GM19463 (cell line): Measurements from ENCODE around the gene TBX3.

Experiments
- ATAC-seq: cut with Tn5 transposase; IDR thresholded peaks from one replicate; pipeline ENCODE4 v1.9.1; 2021; ENCODE audit warnings: mild to moderate bottlenecking, moderate library complexity; ENCODE audit not compliant: unreplicated experiment

The TBX3 gene

DNA sequence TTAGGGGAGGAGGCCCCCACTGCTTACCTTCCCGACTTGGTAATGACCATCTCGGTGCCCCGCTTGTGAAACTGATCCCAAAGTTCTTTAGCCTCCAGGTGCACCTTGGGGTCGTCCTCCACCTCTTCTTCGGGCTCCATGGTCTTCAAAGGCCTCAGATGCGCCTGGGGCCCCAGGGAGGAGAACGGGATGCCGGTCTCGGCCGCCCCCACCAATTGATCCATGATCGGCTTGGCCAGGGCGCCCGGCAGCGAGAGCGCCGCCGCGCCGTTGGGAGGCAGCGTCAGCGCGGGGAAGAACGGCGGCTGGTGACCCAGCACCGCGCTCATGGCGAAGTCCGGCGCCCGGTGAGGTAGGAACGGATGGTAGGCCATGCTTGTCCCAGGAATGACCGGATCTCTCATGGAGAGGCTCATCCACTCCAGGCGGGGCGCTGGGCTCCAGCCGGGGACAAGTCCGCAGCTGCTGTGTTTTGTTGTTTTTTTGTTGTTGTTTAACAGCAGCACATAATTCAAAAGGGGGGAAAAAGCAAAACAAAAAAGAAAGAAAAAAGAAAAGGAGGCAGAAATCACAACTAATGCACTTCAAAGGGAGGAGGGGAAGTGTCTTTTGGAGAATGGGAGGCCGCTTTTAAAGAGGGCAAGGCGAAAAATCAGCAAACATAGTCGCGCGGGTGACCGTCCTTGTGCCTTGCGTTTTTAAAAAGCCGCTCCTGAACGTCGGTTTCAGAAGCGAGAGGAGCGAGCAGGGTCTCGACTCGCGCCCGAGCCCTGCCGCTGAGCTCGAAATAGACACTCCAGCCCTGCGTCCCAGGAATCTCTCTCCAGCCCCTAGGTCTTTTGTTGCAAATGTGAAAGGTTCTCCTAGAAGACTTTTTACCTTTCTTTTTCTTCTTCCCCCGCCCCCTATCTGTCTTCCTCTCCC lies 928 bp downstream of the TBX3 start:
- no peak for ATAC-seq

DNA sequence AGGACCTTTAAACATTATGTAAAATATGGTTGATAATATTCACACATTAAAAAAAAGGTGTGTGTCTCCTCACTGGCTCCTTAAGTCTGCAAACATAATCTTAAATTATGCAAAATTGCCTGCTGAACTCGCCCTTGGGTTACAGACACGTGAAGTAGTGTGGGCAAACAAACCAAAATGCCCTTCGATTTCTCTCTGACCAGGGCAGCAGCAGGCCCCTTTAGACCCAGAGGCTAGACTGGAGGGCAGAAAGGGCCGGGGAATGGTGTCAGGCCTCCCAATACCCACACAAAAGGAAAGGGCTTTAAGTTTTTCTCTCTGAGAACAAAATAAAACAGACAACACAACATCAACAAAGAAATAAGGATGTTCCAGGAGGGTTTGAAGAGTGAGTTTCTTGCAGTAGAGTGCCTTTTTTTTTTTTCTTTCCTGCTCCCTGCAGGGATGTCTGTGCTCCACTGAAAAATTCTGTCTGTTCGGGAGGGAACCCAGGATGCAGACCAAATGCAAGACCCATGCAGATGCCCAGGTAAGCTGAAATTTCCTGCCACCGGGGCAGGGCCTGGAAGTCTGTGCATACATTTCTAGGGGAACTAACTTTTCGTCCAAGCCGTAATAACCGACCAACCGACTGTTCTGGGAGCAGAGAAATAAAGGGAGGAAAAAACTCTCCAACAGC lies 1.7 kb downstream of the TBX3 start:
- ATAC-seq, result no peak

DNA sequence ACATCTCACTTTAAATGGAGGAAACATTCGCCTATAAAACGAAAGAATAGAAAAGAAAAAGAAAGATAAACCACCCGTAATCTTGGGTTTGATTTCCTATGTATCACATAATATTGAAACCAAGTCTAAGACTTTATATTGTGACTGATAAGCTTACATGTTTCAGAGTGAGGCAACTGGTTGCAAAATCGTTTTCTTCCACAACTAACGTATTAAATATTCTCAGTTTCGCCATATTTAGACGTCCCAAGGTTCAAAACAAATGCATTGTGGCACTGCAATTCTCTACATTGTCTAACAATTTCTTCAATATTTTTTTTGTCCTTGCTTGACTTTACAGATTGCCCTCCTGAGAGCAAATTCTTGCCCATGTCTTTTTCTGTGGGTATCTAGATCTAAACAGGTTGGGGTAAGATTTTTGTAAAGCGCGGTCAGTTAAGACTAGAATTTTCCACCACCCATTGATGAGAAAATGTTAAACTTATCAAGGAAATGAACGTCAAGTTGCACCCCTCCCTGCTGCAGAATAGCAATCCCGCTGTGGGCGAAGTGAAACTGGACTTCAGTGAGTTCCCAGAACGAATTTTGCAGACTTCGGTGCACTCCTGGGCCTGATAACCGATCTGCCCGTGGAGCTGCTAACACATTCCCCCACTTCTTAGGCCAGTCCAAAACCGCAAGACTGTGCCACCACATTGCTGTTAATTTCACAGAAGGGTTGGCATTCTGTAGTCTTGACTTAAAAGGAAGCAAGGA lies 2.7 kb downstream of the TBX3 start:
- ATAC-seq, result no peak

DNA sequence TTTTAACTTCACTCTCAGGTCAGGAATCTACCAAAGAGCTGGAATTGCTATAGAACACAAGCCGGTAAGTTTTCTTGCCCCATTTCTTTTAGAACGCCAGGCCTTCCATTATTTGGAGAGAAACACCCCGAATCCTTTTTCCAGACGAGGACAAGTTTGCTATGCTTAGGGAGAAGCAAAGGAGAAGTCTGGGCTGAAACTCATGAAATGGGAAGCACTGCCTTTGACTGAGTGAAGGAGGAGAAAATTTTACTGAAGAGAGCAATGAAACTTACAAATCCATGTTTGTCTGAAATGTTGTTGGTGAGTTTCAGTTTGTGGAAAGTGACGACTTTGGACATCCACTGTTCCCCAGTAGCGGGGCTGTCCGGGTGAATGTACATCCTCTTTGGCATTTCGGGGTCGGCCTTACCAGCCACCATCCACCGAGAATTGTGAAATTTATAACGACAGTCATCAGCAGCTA lies 3.3 kb downstream of the TBX3 start:
- ATAC-seq, result no peak

DNA sequence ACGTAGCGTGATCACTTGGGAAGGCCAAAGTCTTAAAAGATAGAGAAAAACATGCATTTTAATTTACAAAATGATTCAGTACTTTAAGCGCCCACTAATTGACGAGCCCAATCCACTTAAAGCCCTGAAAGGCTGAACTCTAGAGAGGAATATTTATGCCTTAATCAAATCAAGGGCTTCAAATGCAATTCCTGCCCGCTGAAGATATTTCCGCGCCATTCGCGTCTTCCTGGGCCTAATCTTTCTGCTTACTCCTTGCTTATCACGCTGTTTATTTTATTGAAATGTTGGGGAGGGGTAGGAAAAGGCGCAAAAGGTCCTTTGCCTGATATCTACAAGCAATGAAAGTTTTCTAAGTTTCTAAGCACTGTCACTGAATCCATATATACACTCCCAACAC lies 4.0 kb downstream of the TBX3 start:
- ATAC-seq, result no peak

DNA sequence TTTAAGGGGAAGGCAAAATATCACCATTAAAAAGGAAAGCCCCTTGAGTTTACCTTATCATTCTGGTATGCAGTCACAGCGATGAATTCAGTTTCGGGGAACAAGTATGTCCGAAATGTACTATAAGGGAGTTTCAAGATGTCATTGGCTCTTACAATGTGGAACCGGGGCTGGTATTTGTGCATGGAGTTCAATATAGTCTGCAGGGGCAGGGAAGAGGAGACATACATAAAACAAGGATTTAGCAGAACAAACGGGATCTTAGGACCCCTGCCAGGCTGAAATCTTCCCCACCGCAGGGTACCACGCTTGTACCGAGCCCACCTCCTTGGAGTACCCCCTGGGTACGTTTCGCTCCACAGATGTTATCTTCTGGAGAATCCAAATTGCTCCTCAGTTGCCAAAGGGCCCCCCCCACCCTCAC lies 4.5 kb downstream of the TBX3 start:
- no peak for ATAC-seq

DNA sequence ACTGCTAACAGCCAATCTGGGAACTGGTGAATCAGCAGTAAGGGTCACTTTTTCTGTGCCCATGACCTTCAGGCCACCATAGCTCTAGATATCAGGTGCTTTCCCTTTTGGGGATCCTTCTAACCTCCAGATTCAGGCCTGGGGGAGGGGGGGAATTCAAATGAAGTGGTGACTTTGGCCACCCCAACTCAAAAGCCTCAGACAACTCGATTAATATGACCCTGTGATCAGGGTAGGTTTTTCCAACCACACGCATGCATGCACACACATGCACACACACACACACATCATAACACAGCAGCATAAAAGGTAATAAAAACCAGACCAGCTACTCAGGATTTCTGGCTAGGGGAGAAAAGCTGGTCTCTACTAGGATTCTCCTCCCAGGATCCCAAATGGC lies 5.3 kb downstream of the TBX3 start:
- no peak for ATAC-seq

DNA sequence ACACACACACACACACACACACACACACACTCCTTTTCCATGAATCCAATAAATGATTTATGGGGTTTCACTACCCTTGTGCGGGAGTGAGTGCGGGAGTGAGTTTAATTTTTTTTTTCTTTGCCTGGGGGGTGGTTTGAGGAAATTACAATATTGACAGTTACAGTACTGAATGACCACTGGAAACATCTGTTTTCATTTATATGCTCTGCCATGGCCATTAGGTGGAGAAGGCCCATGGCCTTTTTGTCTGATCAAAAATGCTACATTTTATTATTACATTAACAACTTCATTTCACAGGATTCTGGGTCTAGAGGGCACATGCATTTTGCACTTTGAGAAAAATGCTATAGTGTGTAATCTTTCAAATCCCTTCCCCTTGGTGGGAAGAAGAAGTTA lies 5.9 kb downstream of the TBX3 start:
- no peak for ATAC-seq

DNA sequence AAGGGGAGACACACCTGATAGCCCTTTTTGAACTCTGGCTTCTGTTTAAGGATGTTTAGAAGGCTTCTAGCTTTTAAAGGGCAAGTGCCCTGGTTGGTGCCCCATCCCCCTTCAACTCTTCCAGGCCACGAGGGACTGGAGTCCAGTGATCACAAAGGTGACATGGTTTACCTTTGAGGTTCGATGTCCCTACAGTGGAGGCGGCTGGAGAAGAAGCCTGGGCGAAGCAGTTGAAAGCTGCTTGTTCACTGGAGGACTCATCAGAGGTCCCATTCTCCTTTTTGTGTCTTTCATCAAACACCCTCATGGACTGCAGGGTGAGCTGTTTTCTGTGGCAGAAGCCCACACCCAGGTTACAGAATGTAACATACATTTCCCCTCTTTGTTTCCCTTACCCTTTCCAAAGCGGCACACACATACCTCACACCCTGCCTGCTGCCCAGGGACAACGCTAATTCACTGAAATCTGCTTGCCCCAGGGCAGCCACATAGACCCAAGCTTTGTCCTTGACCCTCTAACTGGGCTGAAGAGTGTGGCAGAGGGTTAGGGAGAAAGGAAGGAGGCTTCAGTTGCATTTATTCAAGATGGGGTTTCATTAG lies 7.7 kb downstream of the TBX3 start:
- no peak for ATAC-seq

DNA sequence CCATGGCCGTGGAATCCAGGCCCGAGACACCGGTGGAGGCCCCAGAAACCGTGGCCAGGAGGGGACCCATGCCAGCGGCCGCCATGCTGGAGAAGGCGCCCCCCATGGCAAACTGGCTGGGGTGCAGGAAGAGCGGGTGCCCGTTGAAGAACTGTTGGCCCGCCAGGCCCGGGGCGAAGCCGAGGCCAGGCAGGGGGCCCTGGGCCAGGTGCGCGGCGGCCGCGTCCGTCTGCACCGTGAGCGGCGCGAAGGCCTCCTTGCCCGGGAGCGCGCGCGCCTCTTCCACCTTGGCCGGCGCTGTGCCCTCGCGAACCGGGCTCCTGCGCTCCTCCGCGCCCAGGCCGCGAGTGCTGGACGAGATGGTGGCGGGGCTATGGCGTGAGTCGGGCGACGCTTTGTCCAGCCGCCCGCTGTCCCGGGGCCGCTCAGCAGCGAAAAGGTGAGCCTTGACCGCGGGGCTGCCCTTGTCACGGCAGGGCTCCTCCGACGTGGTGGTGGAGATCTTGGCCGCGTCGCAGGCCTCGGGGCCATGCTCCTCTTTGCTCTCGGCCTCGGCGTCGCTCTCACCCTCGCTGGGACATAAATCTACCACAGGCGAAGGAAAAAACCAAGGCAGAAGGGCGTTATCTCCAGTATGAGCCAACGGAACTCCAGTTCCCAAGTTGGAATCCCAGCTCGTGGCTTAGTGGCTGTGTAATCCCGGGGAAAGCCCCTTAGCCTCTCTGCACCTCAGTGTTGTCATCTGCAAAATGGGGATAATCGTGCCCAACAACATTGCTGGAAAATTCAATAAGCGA lies 9.5 kb downstream of the TBX3 start:
- ATAC-seq, result no peak

DNA sequence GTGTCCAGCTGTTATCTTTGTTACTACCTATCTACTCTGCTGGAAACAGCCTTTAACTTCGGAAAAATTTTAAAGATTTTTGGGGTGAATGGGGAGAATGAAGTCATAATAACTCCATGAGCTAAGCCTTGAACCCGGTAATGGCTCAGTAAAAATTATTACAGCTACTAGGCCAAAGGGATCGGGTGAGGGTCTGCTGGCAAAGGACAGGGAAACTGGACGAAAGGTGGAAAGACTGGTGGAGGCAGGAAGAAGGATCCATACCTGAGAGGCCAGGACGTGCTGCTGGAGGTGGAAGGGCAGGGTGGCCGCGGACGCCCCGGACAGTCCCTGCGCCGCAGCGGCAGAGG lies 10.1 kb downstream of the TBX3 start:
- no peak for ATAC-seq

DNA sequence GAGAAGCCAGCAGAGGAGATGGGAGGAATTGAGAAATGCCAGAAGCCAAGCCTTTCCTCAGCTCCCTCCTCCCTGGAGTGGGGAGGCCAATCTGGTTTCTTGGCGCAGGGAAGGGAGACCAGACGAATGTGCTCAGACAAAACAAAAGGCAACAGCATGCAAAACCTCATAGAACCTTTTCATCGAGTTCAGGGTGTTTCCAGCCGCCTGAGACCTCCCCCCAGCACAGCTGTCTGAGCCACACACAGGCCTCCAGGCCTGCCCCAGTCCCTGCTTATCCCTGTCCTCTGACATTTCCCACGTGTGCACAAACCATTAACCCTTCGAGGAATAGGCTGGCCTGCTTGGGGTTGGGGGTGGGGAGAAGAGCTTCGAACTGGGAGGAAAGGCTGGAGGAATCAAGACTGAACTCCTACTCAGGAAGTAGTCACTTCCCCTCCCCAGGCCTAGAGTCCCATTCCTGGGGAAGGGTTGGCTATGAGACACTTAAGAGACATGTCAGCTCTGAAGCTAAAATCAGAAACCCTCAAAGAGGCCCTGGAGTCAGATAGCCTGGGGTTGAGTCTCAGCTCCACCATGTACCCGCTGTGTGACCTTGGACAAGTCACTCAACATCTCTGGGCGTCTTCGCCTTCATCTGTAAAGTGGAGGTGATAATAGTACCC lies 10.7 kb downstream of the TBX3 start:
- ATAC-seq, result no peak

DNA sequence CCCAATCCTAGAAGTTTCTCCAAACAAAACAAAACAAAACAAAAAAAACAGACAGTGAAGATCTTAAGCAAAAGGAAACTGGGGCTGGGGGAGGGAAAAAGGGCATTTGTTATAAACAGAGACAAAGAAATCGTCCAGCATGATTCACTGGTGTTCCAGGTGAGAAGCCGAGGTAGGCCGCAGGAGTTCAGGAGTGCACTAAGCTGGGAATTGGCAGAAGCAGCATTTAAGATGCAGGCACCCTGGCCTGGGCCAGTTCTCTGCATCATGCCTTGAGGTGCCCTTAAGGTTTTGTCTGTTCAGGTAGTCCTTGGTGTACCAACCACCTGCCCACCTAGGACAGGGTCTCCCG lies 11.2 kb downstream of the TBX3 start:
- no peak for ATAC-seq

DNA sequence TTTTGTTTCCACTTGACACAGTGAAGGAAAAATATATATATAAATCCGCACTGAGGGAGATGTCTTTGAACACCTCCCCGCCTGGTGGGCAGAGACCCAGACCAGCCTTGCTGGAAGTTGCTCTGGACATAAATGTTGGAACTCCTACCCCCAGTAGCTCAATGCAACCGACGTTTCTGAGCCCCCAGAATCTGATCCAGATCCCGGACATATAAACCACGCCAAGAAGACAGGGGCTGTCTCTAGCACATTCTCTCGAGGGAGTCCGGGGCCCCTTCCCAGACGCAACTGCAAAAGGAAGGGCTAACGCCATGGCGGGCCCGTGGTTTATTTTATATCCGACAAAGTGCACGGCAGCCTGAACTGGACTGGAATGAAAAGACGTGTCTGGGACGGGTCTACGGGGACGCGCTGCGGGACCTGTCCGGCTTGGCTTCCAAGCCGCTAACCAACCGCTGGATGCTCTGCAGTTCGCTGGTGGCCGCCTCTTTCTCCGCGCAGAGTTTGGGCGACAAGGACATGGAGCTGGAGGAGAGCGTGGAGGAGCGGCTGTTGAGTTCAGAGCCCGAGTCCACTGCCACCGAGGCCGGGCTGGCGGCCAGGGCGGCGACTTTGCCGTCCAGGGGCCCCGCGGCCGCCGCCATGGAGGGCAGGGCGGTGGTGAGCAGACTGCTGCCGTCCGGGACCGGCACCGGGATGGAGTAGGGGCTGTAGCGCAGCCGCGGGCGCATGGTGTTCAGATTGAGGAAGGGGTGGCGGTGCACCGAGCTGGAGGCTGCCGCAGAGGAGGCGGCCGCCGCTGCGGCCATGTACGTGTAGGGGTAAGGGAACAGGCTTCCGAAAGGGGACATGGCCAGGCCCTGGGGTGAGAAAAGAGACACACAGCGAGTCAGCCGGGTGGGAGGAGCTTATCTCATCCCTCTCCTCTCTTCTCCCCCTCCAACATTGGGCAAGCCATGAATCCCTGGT lies 12.2 kb downstream of the TBX3 start:
- ATAC-seq, result no peak

DNA sequence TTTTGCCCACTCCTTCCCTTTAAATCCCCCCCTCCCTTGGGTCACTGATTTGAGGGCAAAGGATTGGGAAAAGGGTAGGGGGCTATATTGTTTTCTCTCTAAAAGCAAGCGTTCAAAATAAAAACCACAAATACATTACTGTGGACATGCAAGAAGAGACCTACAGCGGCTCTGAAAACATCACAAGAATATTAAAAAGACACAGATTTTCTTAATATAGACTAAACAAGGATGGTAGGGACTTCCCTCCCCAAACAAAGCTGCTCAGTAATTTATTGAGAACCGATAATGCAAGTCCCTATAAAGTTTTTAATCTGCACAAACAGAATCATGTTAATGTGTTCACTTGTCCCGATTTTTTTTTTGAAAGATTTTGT lies 12.9 kb downstream of the TBX3 start:
- ATAC-seq, result no peak

DNA sequence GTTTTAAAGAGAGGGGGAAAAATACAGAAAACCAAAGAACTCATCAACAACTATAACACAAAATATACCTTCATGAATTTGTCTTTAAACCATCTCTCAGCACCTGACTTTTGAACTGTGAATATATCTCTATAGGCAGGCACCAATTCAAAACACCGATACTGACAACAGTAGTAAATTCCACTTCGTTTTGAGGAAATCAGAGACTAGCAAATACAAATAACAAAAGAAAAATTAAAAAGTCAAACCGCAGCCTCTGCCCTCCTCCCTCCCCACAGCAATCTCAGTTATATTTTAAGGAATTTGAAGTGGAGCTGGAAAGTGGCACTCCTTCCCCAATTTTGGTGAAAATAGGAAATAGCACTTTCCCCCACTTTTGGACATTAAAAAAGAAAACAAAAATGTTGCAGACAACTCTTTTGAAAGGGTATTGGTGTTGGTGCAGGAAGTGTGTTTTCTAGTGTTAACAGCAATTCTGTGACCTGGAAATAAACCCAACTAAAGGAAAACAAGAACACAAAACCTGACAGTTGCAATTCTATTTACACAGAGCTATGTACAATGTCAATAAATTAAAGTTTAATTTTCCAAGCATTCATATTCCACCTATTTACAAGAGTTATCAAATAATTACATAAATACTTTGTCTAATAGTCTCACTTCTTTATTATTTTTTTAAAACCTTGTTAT lies 13.5 kb downstream of the TBX3 start:
- no peak for ATAC-seq

DNA sequence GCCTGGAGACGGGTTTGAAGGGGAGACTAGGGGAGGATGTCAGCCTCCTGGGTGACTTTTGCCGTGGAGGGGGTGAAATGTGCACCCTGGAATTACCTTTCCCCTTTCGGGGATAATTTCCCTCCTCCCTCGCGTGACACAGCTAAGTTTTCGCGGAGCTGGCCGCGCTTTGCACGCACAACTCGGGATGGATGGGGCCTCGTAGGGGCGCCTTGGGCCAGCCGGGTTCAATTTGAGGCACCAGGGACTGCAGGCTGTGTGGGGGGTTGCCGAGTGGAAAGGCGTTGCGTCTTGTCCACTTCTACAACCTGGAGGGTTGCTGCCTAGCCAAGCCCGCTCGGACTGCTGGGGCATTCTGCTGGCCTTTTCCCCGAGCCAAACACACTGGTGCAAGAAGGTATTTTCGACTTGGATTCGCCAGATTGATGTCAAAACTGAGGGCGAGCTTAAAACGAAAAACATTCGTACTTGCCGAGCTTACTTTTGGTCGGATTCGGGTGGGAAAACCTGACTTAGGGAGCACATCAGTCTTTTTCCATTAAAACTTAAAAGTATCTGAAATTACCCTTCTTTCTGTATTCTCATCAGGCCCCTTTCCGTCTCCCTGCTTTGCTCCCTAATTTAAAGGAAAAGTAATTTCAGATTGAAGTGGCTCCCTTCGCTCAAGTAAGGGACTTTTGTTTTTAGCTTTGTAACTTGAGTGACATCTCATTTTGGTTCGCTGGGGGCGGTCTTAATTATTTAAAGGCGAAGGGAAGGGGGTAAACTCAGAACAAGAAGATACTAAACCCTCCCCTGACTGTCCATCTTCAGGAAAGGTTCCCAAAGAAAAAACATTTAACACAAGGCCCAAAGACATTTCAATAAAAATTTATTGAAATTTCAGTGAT lies 14.3 kb downstream of the TBX3 start:
- no peak for ATAC-seq
